ENCODE data around the gene IL12A.

Gene IL12A

DNA sequence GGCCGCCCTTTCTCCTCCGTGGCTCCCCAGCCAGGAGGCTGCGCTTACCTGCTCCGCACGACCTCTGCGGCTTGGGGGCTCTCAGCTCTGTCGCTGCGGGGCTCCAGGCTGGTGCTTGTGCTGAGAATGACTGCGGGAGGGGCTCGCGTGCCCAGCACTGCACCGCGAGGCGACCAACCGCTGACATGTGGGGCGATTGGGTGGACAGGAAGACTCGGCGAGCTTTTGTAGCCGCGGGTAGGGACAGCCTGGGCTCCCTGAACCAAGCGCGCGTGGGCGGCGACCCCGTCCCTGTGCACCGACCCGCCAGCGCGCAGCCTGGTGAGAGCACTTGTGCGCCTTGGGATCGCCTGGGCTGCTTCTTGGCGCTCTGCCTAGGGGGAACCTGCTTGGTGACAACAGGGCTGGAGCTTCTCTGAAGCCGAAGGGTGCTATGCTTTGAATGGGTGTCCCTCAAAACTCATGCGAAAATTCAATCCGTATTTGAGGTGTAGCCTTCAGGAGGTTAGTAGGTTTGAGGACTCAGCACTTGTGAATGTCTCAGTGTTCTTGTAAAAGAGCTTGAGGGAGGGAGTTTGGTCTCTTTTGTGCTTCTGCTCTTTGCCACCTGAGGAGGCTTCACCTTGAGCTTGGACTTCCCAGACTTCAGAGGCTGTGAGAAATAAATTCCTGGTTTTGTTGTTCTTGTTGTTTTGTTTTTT lies 50.4 kb downstream of the IL12A start:
- no peak for DNase-seq

DNA sequence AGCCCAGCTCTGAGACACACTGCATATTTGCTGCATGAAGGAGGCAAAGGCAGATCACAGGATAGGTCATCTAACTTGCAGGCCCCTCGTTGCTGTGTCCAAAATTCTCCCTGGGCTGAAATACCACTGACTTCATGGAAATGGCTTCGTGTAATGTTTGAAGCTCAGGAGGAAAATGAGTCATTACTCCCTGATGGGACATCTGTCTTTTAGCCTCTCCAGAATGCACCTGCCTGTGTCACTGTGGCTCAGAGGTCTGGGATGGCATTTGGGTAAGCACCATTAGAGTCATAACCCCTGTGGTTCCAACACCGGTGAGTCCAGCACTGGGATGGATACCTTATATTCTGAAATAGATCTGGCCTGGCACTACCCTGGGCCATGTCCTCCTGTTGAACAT lies 51.5 kb downstream of the IL12A start:
- no peak for DNase-seq

DNA sequence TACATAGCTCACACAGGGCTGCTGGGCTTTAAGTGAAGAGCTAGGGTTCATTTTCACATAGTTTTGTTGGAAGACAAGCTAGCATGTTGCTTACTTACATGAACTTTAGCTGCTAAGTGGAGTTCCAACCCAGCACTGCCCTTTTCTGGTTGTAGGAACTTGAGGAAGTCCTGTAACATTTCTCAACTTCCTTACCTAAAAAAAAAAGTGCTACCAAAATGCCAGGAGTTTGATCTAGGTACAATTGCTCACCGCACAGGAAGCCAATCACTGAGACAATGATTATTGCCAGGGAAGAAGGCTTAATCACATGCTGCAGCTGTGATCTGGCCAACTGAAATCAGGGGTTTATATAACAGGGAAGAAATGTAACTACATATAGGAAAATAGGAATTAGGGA lies 52.8 kb downstream of the IL12A start:
- no peak for DNase-seq

DNA sequence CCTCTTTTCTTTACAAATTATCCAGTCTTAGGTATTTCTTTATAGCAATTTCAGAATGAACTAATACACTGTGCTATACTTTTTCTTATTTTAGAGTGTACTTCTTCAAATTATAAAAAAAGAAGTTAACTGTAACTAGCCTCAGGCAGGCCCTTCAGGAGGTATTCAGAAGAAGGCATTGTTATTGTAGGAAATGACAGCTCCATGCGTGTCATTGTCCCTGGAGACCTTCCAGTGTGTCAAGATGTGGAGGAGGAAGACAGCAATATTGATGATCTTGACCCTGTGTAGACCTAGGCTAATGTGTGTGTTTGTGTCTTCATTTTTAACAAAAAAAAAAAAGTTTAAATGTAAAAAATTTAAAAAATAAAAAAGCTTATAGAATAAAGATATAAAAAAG lies 55.5 kb downstream of the IL12A start:
- DNase-seq, result no peak
